ENCODE measurements around the gene SCARB1. TPM values are rescaled to one million over a fixed set of nuclear protein-coding genes. Genes with fewer than 3 reads are reported as not detected.

SCARB1 gene
- total RNA-seq, 1 donor from 2014 or later, result 6.6 TPM

DNA sequence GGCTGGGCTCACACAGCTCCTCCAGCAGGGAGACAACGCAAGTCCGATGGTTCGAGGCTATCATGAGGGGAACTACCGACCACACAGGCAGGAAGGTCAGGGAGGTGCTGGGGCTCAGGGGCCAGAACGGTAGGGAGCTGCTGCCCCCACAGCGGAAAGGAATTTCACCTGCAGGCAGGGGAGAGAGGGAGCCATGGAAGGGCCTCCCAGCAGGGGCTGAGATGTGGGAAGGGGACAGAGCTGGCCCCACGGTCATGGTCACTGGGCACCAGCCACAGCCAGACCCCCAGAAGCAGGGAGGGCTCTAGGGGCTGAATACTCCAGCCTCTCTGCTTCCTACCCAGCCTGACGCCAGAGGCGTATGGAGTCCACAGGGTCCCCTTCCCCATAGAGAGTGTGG, 103.1 kb downstream of the SCARB1 start:
- H3K4me3 ChIP-seq (ENCODE audit: low read depth, low read length), result no peak overlapping the region
- no peak for FAIRE-seq
- TF ChIP-seq, protein P1, sequence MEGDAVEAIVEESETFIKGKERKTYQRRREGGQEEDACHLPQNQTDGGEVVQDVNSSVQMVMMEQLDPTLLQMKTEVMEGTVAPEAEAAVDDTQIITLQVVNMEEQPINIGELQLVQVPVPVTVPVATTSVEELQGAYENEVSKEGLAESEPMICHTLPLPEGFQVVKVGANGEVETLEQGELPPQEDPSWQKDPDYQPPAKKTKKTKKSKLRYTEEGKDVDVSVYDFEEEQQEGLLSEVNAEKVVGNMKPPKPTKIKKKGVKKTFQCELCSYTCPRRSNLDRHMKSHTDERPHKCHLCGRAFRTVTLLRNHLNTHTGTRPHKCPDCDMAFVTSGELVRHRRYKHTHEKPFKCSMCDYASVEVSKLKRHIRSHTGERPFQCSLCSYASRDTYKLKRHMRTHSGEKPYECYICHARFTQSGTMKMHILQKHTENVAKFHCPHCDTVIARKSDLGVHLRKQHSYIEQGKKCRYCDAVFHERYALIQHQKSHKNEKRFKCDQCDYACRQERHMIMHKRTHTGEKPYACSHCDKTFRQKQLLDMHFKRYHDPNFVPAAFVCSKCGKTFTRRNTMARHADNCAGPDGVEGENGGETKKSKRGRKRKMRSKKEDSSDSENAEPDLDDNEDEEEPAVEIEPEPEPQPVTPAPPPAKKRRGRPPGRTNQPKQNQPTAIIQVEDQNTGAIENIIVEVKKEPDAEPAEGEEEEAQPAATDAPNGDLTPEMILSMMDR (IDR thresholded peaks at IDR 0.05; ENCODE audit: insufficient read depth, low read length, severe bottlenecking), result no peak
- no peak for DNase-seq (ENCODE audit: low read depth)
- no peaks in the 10 kb centered on the region for H3K36me3 ChIP-seq (ENCODE audit: control insufficient read depth, insufficient read depth, low read length)
- H3K27me3 ChIP-seq (ENCODE audit: control insufficient read depth, insufficient read depth, low read length), result no peaks in the 10 kb centered on the region

DNA sequence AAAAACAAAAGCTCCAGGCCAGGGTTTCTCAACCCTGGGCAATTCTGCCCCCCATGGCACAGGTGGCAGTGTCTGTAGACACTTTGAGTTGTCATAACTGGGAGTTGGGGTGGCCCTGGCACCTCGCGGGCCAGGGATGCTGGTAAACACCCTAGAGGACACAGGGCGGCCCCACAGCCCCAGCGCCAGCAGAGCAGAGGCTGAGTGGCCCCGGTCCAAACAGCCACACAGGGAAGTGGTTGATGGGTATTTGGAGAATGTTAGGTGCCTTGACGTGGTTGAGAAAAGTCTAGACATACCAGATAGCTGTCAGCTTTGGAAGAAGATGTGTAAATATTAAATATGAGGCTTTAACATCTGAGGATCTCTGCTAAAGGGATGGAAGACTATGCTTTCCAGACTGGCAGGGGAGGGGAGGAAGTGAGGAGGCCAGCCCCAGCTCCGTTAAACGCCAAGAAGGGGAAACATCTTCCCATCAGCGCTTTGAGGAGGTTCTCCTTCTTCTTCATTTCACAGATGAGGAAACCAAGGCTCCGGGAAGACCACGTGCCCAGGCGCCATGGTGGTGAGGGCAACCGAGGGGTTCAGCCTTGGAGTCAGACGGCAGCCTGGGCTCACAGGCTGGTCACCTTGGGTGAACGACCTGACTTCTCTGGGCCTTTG, 103.7 kb downstream of the SCARB1 start:
- DNase-seq (ENCODE audit: low read depth), result no peak
- TF ChIP-seq, protein P1 (IDR thresholded peaks at IDR 0.05; ENCODE audit: insufficient read depth, low read length, severe bottlenecking), result no peak
- Histone ChIP-seq H3K4me3 (ENCODE audit: low read depth, low read length) (no peak overlapping the region), H3K27me3 (ENCODE audit: control insufficient read depth, insufficient read depth, low read length) (no peaks in the 10 kb centered on the region), H3K36me3 (ENCODE audit: control insufficient read depth, insufficient read depth, low read length) (no peaks in the 10 kb centered on the region)
- no peak for FAIRE-seq

GRCh38 chr12:124758266-124759220, 105.1 kb downstream of the SCARB1 start:
- DNase-seq (ENCODE audit: low read depth) (no peak), FAIRE-seq (no peak)
- TF ChIP-seq, protein P1 (IDR thresholded peaks at IDR 0.05; ENCODE audit: insufficient read depth, low read length, severe bottlenecking), result no peak
- no peaks in the 10 kb centered on the region for H3K36me3 ChIP-seq (ENCODE audit: control insufficient read depth, insufficient read depth, low read length)
- H3K27me3 ChIP-seq (ENCODE audit: control insufficient read depth, insufficient read depth, low read length), result peaks cover 2% of the 10 kb centered on the region
- H3K4me3 ChIP-seq (ENCODE audit: low read depth, low read length), result no peak overlapping the region

GRCh38 chr12:124757329-124757728, 106.3 kb downstream of the SCARB1 start:
- FAIRE-seq, result no peak
- Histone ChIP-seq H3K27me3 (ENCODE audit: control insufficient read depth, insufficient read depth, low read length) (peaks cover 2% of the 10 kb centered on the region), H3K36me3 (ENCODE audit: control insufficient read depth, insufficient read depth, low read length) (no peaks in the 10 kb centered on the region), H3K4me3 (ENCODE audit: low read depth, low read length) (no peak overlapping the region)
- DNase-seq (ENCODE audit: low read depth), result no peak
- TF ChIP-seq, protein P1 (IDR thresholded peaks at IDR 0.05; ENCODE audit: insufficient read depth, low read length, severe bottlenecking), result no peak

- DNase-seq (ENCODE audit: low read depth), result no peak
- no peaks in the 10 kb centered on the region for H3K36me3 ChIP-seq (ENCODE audit: control insufficient read depth, insufficient read depth, low read length)
- peaks cover 2% of the 10 kb centered on the region for H3K27me3 ChIP-seq (ENCODE audit: control insufficient read depth, insufficient read depth, low read length)
- H3K4me3 ChIP-seq (ENCODE audit: low read depth, low read length), result no peak overlapping the region
- FAIRE-seq, result no peak
- TF ChIP-seq, protein P1 (IDR thresholded peaks at IDR 0.05; ENCODE audit: insufficient read depth, low read length, severe bottlenecking), result no peak
Observed at GRCh38 chr12:124756760-124757159, 106.9 kb downstream of the SCARB1 start.
